HG03354 (cell line): ENCODE measurements around the gene ECHDC3.
A peak's percentile ranks its signal among the peaks of the same experiment; 100 is the strongest.

Experiments
- ATAC-seq: cut with Tn5 transposase; IDR thresholded peaks from one replicate; pipeline ENCODE4 v1.9.1; 2021; ENCODE audit warnings: mild to moderate bottlenecking; ENCODE audit not compliant: unreplicated experiment, poor library complexity, severe bottlenecking

ECHDC3 gene

DNA sequence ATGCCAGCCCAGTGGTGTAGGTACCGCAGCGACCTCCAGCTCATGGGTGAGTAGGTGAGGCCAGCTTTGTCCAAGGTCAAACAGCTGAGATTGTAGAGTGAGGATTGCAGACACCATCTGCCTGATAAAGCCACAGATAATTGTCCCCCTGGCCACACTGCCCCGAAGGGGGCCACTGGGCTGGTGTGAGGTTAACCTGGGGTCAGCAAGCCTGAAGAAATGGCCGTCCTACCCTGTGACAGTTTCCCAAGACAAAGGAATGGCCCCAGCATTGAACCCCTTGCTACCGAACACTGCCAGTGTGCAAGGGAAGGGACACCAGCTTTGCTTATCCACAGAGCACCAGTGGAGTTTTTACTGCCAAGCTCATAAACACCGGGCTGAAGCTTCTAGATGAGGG lies 23.0 kb downstream of the ECHDC3 start:
- no peak for ATAC-seq

DNA sequence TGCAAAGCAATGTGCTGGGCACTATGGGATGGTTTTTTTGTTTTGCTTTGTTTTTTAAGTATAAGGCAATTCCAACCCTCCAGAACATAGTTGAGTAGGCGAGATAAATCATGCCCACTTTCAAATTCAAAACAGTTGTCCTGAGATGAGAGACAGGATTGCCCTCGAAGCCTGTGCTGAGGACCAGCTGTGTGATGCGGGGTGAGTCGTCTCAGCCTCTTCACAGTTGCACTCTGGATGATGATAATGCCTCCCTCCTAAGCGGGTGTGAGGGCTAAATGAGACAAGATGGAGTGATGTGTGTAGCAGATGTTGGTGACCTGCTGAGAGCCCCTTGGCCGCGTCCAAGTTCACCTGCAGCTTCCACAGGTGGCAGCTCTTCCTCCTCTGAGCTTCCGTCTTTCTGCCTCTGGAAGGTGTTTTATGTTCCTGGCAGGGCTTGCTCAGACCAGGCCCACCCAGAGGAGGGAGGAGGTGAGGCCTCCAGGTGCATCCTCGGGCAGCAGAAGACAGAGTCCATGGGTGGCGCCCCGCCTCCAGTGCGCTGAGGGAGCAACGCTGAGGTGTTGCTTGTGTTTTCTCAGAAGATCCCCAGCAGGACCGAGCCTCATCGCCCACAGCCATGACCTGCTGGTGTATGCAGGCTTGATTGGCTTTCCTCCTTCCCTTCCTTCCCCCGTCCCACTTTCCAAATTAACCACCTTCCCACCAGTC lies 30.6 kb downstream of the ECHDC3 start:
- no peak for ATAC-seq

DNA sequence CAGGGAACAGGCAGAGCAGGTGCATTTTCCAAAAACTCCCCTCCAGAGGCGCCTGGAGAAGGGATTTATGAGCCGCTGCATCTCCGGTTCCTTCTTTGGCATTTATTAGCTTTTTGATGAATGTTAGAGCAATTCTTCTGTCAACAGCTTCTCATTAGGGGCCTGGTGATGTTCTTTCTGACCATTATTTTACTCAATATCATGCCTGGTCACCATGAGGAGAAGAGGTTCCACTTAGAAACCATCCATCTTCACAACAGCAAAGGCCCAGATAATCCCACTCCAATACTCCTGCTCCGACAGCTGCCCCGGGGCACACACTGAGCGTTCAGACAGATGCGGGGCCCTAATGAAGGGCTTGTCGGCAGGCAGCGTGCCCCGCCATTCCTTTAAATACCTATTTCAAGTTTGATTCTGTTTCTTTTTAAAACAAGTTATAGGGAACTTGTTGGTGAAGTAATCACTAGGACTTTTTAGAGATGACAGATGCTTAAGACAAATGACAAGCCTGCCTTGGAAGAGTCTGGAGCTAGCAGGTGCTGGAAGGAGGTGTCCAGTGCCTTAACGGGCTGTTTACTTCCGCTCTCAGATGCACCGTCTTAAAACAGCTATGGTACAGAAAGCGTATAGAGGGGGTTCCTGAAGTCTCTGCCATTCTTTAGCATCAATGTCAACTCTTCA lies 31.7 kb downstream of the ECHDC3 start:
- no peak for ATAC-seq

DNA sequence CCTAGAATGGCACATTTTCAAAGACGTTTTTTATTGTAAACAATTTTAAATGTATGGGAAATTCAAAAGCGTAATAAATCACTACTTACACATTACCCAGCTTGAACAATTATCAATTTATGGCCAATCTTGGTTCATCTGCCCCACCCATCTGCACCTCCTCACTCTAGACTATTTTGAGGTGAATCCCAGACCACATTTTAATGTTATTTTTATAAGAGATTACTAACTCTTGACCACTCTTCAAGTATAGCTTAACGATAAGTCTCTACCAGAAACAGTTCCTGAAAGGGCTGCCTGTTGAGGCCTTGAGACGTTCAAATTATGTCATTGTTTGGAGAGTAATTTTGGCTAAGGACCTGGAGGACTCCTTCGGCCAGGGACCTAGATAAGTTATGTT lies 33.2 kb downstream of the ECHDC3 start:
- ATAC-seq = no peak

DNA sequence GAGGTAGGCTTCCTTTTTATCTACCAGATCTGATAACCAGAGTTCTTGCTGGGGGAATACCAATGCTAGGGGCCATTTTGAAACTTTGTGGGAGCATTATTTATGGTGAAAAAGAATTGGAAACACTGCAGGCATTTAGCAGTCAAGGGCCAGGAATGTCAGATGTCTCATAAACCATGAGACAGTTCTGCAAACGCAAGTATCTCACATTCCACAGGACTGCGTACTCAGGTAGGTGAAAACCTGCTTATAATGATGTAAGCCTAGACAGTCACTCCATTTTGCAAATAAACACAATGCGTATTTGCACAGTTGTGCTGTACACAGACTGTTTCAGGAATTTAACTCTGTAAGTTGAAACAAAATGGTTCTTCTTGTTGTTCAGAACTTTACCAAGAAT lies 33.9 kb downstream of the ECHDC3 start:
- ATAC-seq = no peak

DNA sequence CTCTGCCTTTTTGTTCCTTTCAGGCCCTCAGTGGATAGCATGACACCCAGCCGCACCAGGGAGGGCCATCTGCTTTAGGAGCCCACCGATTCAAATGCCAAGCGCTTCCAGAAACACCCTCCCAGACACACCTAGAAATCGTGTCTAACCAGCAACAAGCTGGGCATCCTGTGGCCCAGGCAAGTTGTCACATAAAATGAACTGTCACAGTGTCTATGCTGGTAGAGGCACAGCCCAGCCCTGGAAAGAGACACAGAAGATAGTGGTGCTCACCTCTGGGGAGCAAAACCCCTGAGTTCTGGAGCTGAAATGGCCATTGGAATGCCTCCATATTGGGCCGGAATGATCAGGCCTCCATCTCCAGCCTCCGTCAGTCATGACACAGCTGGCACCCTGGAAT lies 38.9 kb downstream of the ECHDC3 start:
- ATAC-seq = no peak

DNA sequence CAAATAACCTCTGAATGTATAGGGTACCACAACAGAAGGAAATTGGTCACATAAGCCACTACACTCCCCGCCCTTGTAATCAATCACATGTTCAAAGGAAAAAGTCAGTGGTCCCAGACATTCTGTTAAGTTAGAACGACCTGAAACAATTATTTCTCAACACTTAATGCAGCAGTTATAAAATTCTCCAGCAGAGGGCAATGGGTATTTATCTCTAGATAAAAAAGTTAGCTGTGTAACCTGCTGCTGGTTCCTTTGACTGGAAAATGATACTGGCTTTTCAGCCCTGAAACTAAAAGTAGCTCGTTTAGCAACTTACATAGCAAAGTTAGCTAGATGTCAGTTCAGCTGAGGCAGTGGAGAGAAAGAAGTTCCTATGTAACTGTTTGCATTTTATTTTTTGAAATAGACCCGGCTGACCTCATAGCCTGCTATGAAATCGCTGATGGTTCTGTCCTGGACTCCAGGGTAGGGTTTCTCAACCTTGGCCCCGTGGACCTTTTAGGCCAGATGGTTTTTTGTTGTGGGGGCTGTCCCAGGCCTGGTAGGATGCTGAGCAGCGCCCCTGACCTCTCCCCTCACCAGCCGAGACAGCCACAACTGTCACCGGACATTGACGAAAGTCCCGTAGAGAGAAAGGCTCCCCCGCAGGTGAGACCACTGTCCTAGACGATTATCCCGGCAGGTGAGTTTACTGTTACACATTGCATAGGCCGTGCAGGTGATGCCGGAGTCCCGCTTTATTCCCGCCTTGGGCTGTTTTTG lies 40.8 kb downstream of the ECHDC3 start:
- peak; percentile 74 for ATAC-seq

DNA sequence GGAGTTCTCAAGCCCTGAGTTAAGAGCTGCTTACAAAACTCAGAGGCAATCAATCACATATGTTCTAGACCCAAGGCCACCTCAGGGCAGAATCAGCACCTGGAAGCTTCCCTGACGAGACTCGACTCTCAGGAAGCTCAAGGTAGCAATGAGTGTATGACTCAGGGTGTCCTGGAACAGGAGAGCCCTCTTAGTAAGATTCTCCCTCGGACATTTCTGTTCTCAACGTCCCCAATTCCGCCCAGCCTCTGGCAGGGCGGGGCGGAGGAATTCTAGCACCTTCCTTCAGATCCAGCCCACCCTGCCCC lies 41.3 kb downstream of the ECHDC3 start:
- ATAC-seq = no peak

DNA sequence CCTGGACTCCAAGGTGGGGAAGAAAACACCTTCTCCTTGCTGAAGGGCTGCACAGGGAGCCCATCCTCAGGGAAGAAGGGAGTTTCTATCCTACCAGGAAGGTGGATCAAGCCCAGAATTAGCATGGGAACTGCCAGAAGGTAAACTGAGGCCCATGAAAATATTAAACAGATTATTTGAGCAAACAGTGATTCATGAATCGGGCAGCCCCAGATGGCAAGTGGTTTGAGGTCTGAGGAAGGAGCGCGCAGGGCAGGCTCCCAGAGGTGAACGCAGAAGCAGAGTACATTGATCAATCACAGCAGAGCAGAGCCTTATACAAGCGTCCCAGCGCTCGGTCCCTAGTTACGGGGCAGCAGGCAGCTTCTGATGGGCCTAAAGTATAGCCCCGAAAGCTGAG lies 45.2 kb downstream of the ECHDC3 start:
- ATAC-seq = no peak

DNA sequence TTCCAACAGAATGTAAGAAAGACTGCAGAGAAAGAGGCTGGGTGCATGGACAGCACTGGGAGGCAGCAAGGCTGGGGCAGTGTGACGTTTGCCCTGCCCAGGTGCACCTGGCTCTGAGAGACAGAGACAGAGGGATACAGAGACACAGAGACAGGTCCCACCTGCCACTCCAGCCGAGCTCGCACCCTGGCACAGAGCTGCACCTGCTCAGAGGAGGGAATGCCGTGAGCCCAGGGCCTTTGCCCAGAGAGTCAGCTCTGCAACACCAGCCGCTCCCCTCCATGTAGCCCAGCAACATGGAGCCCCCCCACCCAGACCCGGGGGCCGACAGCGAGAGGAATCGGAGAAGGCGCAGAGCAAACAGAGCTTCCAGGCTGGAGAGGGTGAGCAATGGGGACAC lies 45.7 kb downstream of the ECHDC3 start:
- ATAC-seq = no peak

DNA sequence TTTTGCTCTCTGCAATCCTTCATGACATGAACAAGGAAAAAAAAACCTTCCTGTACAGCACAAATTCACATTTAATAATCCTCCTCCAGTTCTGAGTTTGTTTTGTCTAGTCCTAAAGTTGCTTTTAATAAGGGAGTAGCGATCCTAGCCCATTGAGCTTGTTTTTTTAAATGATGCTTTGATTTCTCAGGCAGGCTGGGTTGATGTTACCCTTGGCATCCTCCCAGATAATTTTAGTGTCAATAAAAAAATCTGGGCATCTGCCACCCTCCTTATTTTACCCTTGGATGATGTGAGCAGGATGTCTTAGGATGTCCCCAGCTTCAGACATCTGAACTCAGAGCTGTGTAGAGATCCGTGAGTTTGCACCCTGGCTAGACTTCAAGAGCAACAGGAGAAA lies 47.1 kb downstream of the ECHDC3 start:
- no peak for ATAC-seq

DNA sequence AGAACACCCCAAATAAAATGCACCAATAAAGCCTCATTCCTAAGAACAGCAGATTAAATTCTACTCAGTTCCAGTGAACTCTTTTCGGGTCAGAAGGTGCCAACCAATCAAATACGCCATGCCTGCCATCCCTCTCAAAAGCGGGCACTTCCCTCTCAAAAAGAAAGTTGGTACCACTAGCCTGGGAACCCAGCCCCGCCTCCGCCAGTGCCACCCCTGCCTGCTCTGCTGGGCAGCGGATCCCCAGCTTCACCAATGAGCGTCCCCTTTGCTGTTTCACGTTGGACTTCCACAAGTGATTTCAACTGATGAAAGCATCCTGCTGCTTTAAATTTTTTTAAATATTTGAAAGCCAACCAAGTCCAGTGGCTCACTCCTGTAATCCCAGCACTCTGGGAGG lies 47.8 kb downstream of the ECHDC3 start:
- no peak for ATAC-seq

DNA sequence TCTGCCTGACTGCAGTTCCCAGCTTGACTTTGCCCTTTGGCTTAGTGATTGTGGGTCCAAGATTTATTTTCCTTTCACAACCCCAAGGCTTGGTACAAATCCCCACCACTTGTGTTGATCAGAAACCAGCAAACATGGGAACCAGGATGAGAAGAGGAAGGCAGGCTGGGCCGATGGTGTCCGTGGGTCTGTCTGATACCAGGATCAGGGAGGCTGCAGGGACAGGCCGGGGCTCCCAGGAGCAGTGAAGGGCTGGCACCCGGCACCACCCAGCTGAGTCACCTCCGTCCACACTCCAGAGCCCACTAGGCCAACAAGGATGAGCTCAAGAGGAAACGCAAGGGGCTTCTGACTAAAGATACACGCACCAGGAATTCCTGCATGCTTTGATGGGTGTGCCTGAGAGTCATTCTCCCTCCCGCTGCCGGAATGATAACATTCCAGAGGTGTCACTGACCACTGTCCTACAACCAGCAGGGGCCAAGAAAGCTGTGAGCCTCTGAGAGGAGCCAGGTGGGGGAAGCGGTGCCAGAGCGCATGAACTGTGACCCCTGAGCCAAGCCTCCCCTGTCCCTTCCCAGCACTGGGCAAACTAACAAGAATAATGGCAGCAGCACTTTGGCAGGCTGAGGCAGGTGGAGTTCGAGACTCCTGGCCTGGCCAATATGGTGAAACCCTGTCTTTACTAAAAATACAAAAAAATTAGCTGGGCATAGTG lies 51.7 kb downstream of the ECHDC3 start:
- ATAC-seq = no peak

DNA sequence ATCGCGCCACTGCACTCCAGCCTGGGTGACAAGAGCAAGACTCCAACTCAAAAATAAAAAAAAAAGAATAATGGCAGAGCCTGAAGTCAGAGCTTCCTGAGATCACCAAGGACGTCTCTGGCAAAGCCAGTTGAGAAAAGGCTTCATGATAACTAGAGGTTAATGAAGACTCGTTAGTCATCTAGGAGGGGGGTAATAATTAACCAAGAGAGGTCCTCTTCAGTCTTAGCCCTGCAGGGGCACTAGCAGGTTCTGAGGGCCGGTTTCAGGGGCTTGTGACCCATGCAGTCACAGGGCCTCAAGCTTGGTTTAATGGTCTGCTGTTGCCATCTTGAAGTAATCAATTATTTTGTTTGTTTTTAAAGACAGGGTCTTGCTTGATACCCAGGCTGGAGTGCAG lies 52.4 kb downstream of the ECHDC3 start:
- ATAC-seq = no peak

DNA sequence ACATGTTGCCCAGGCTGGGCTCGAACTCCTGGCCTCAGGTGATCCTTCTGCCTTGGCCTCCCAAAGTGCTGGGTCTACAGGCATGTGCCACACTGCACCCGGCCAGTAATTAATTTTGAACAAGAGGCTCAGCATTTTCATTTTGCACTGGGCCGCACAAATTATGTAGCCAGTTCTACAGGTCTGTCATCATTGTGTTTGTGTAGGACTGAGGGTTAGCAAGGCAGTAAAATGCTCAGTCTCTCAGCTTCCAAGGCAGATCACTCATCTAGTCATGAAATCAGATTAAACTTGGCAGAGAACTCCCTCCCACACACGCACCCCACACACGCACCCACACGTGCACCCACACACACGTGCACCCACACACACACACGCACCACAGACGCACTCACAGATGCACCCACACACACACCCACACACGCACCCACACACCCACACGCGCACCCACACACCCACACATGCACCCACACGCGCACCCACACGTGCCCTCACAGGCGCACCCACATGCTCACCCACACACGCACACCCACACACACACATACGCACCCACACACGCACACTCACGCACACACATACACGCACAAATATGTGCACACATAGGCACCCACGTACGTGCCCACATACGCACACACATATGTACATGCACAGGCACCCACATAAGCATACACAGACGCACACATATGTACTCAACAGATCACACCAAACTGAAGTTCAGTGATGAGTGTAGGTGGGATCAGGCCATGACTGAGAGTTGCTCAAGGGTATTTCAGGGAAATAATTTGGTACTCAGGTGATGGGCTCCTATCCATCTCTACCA lies 53.1 kb downstream of the ECHDC3 start:
- ATAC-seq = no peak

DNA sequence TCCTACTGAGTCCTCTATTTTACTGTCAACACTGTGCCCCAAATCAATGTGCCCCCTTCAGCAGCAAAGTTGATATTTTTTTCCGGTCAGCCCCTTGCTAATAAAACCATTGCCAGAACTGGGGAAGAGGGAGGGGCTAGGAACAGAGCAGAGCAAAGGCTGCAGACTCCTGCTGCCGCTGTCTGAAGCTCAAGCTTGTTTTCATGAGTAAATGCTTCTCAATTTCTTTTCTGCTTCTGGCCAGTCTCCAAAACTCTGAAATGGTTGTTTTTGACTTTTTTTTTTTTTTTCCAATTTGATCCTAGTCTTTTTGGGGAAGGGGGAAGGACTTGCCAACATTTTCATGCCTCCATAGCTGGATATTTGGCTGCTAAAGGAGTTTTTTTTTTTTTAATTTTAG lies 54.3 kb downstream of the ECHDC3 start:
- ATAC-seq = no peak

DNA sequence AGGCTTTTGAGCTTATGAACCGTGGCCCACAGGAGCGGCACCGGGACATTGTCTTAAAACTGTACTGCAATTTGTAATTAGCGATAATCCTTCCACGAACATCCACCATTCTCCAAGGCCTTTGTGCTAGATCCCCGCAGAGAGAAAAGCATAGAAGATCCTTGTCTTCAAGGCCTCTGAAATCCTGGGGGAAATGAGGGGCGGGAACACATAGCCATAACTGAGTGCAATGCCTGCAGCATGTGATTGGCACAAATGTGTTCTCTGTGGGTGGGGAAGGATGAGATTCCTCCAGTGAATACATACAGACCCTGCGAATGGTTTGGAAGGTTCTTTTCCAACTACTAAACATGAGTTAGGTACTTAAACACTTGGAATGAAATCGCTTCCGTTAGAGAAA lies 55.1 kb downstream of the ECHDC3 start:
- no peak for ATAC-seq

DNA sequence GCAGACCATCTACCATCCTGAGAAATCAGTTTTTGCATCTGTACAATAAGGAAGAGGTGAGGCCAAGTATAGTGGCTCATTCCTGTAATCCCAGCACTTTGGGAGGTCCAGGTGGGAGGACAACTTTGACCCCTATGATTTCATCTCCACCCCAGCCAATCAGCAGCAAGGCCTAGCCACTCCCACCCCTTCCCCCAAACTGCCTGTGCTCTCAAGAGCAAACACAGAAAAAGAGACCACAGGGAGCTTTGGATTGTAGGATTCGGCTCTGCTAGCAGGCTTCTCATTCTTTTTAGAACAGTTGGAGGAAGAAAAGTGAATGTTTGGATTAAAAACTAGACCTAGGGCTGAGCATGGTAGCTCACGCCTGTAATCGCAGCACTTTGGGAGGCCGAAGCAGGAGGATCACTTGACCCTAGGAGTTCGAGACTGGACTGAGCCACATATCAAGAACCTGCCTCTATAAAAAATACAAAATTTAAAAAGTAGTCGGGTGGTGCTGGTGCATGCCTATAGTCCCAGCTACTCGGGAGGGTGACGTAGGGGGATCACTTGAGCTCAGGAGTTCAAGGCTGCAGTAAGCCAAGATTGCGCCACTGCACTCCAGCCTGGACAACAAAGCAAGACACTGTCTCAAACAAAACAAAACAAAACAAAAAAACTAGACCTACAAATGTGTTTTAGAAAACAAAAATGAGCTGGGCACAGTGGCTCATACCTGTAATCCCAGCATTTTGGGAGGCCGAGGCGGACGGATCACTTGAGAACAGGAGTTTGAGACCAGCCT lies 55.9 kb downstream of the ECHDC3 start:
- no peak for ATAC-seq
